Measurements from ENCODE around the gene TOPORS. TPM values are rescaled to one million over a fixed set of nuclear protein-coding genes. Genes with fewer than 3 reads are reported as not detected.
"Not testable (repeated sequence)": the region's sequence is repeated elsewhere in the genome, so short reads cannot be mapped to it uniquely, and the experiment has no call there.

The TOPORS gene
- total RNA-seq, result 37.9 and 47.5 TPM in 2 replicates

DNA sequence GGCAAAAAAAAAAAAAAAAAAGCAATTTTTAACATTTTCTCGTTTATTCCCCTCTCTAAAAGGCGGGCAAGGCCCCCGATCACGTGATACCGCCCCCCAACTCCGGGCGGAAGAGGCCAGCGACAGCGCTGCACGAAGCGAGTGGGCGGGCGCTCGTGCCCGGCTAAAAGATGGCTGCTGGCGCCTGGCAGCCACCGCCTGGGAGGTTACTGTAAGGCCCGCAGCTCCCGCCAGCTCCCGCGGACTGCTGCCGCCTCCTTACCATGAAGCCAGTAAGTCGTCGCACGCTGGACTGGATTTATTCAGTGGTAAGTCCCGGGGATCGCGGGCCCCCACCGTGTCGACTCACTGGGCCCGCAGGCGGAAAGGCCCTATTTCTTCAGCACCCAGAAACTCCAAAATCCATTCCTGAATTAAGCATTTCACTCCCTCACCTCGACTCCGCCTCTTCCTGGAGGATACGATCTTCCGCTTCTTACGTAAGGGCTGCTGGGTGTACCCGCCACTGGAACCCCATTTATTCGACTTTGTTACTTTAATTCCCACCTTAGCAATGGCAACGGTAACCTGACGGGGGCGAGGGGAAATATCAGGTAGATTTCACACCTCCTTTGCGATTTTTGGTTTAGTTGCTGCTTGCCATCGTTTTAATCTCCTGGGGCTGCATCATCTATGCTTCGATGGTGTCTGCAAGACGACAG is at the start of gene TOPORS, which contains the start of gene SMIM27:
Gene TOPORS (minus strand): TSS at position 415 of the 701 bp plus-strand sequence. CDS start 150 bp downstream, at position 265.
Gene SMIM27 (plus strand): TSS at position 156 of the 701 bp plus-strand sequence. CDS start 108 bp downstream, at position 264.
- TF ChIP-seq, protein P1, sequence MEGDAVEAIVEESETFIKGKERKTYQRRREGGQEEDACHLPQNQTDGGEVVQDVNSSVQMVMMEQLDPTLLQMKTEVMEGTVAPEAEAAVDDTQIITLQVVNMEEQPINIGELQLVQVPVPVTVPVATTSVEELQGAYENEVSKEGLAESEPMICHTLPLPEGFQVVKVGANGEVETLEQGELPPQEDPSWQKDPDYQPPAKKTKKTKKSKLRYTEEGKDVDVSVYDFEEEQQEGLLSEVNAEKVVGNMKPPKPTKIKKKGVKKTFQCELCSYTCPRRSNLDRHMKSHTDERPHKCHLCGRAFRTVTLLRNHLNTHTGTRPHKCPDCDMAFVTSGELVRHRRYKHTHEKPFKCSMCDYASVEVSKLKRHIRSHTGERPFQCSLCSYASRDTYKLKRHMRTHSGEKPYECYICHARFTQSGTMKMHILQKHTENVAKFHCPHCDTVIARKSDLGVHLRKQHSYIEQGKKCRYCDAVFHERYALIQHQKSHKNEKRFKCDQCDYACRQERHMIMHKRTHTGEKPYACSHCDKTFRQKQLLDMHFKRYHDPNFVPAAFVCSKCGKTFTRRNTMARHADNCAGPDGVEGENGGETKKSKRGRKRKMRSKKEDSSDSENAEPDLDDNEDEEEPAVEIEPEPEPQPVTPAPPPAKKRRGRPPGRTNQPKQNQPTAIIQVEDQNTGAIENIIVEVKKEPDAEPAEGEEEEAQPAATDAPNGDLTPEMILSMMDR (IDR thresholded peaks at IDR 0.05; ENCODE audit: insufficient read depth, low read length, severe bottlenecking), result no peak
- peak within 1 kb of the TSS; percentile 63 for H3K4me3 ChIP-seq (ENCODE audit: low read depth, low read length)
- FAIRE-seq (no peak), DNase-seq (ENCODE audit: low read depth) (peak; percentile 85)
- H3K36me3 ChIP-seq (ENCODE audit: control insufficient read depth, insufficient read depth, low read length), result no peaks in the 10 kb centered on the region
- H3K27me3 ChIP-seq (ENCODE audit: control insufficient read depth, insufficient read depth, low read length), result no peaks in the 10 kb centered on the region

DNA sequence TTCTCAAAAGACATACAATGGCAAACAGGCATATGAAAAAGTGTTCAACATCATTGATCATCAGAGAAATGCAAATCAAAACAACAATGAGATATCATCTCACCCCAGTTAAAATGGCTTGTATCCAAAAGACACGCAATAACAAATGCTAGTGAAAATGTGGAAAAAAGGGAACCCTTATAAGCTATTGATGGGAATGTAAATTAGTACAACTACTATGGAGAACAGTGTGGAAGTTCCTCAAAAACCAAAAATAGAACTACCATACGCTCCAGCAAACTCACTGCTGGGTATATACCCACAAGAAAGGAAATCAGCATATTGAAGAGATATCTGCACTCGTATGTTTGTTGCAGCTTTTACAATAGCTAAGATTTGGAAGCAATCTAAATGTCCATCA is 46.6 kb upstream of the TOPORS start:
- FAIRE-seq; H3K36me3 ChIP-seq (ENCODE audit: control insufficient read depth, insufficient read depth, low read length); H3K27me3 ChIP-seq (ENCODE audit: control insufficient read depth, insufficient read depth, low read length); DNase-seq (ENCODE audit: low read depth); H3K4me3 ChIP-seq (ENCODE audit: low read depth, low read length): not testable (repeated sequence)

DNA sequence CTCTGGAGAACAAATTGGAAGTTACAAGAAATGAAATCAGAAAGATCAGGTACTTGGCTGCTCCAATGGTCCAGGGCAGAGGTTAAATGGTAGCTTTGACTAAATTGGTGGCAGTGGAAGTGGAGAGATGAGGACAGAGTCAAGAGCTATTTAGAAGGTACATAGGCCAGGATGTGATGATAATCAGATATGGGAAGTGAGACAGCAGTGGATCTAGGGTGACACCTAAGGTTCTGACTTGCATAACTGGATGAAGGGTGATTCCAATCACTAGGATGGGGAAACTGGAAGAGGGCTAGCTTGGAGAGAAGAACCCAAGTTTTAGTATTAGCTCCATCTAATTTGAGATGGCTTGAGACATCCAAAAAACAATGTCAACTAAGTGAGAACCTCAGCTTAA is 44.5 kb upstream of the TOPORS start:
- peaks cover 3% of the 10 kb centered on the region for H3K27me3 ChIP-seq (ENCODE audit: control insufficient read depth, insufficient read depth, low read length)
- no peak overlapping the region for H3K4me3 ChIP-seq (ENCODE audit: low read depth, low read length)
- FAIRE-seq (no peak), DNase-seq (ENCODE audit: low read depth) (no peak)
- no peaks in the 10 kb centered on the region for H3K36me3 ChIP-seq (ENCODE audit: control insufficient read depth, insufficient read depth, low read length)
- TF ChIP-seq, protein P1 (IDR thresholded peaks at IDR 0.05; ENCODE audit: insufficient read depth, low read length, severe bottlenecking), result no peak

DNA sequence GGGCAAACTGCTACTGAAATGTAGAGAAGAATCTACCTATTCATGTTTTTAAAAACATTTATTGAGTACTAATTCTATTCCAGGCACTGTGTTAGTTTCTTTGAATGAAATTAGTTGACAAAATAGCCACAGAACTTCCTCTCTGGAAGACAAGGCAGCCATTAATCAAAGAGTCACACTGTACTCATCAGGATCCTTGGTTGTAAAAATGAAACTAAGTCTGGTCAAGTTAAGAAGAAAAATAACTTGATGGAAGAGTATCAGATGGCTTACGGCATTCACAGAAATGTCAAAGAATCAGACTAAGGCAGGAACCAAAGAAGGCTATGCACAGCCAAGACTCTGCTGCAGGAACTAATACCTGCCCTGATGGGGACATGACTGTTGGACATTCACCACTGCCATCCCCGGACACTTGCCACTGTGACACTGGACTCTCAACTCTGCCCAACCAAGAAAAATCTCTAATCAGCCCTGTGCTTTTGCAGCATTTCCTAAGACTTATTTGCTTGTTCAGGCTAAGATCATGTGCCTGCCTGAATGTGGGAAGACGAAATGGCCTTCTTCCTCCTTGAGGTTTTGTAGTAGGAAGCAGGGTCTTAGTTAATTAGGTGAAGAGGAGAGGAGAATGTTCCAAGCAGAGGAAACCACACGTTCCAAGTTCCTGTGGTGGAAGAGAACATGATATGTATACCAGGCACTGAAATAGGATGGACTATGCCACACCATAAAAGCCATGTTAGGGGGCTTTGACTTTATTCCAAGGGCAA is 43.9 kb upstream of the TOPORS start:
- no peak overlapping the region for H3K4me3 ChIP-seq (ENCODE audit: low read depth, low read length)
- peaks cover 3% of the 10 kb centered on the region for H3K27me3 ChIP-seq (ENCODE audit: control insufficient read depth, insufficient read depth, low read length)
- TF ChIP-seq, protein P1 (IDR thresholded peaks at IDR 0.05; ENCODE audit: insufficient read depth, low read length, severe bottlenecking), result no peak
- FAIRE-seq, result no peak
- H3K36me3 ChIP-seq (ENCODE audit: control insufficient read depth, insufficient read depth, low read length), result no peaks in the 10 kb centered on the region
- no peak for DNase-seq (ENCODE audit: low read depth)

DNA sequence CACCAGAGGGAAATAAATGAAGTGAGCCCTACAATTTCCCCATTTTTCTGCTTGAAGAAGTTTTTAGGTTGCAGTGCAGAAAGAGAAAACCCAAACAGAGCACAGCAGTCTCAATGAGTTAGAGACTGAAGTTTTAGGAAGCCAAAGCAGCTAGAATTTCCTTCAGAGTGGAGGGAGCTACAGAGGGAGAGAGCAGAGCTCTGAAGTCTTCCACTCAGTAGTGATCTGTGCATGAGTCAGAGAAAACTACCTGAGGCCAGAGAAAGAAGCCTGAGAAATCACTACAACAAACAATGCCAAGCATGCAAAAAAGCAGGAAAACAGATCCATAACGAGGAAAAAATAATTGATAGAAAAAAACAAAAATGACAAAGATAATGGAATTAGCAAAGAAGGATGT is 38.5 kb upstream of the TOPORS start:
- no peak for FAIRE-seq

DNA sequence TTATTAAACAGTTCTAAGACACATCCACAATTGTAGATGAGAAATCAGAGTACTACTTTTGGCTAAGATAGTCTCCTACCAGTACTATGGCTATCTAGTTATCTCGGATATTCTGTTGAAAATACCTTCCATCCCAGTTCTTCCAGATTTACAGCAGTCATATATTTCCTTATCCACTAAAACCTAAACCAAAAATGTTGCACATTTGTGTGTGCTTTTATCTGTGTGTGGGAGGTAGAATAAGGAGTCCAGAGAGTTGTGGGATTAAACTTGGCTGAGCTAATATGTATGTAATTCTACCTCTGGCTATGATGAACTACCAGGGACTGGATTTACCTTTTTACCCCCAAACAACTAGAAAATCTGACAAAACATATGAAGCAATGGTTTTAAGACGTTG is 38.1 kb upstream of the TOPORS start:
- TF ChIP-seq, protein P1 (IDR thresholded peaks at IDR 0.05; ENCODE audit: insufficient read depth, low read length, severe bottlenecking), result no peak
- no peak overlapping the region for H3K4me3 ChIP-seq (ENCODE audit: low read depth, low read length)
- H3K36me3 ChIP-seq (ENCODE audit: control insufficient read depth, insufficient read depth, low read length), result no peaks in the 10 kb centered on the region
- H3K27me3 ChIP-seq (ENCODE audit: control insufficient read depth, insufficient read depth, low read length), result no peaks in the 10 kb centered on the region
- no peak for FAIRE-seq
- DNase-seq (ENCODE audit: low read depth), result no peak

More for the DNA sequence above, 38.5 kb upstream of the TOPORS start:
- Histone ChIP-seq H3K27me3 (ENCODE audit: control insufficient read depth, insufficient read depth, low read length) (no peaks in the 10 kb centered on the region), H3K4me3 (ENCODE audit: low read depth, low read length) (no peak overlapping the region), H3K36me3 (ENCODE audit: control insufficient read depth, insufficient read depth, low read length) (no peaks in the 10 kb centered on the region)
- TF ChIP-seq, protein P1 (IDR thresholded peaks at IDR 0.05; ENCODE audit: insufficient read depth, low read length, severe bottlenecking), result no peak
- DNase-seq (ENCODE audit: low read depth), result peak; percentile 84
